Stimulated activated CD4-positive, alpha-beta T cell treated with anti-CD3 and anti-CD28 coated beads, TNF-alpha, amount 100 ng/mL, for 4 hours (primary cell): Measurements from ENCODE around the gene PNPLA4.

Source experiments
- DNase-seq, 3 experiments: peaks; one replicate each; pipeline ENCODE4 v3.0.0-alpha.2; 2020; ENCODE audit warnings: low read depth in 3 of 3

PNPLA4 gene

GRCh38 chrX:7872042-7872441, 55.2 kb downstream of the PNPLA4 start:
- DNase-seq: no peak

GRCh38 chrX:7852166-7852565, 75.0 kb downstream of the PNPLA4 start:
- DNase-seq: no peak
